Limb (tissue), 2 donors: ENCODE measurements around the gene NKAIN4.
"Not testable (repeated sequence)": the region's sequence is repeated elsewhere in the genome, so short reads cannot be mapped to it uniquely, and the experiment has no call there.

Experiments used
- DNase-seq, 2 donors: peaks; one replicate each; pipeline ENCODE4 v3.0.0-alpha.2; 2016; ENCODE audit errors: extremely low spot score in 2 of 2

Gene NKAIN4

GRCh38 chr20:63258781-63259180 lies 4.5 kb upstream of the NKAIN4 start:
- peak in 1 of 2 donors; percentile 45 for DNase-seq

- no peak for DNase-seq
Observed at GRCh38 chr20:63257629-63258028, 3.4 kb upstream of the NKAIN4 start.

GRCh38 chr20:63256954-63257353 lies 2.7 kb upstream of the NKAIN4 start:
- no peak for DNase-seq

GRCh38 chr20:63255931-63256704 lies 1.9 kb upstream of the NKAIN4 start:
- no peak for DNase-seq

- DNase-seq: no peak
Observed at GRCh38 chr20:63254606-63255384, 532 bp upstream of the NKAIN4 start.

GRCh38 chr20:63253438-63254231 lies 628 bp downstream of the NKAIN4 start:
- DNase-seq: peak; percentile 32 to 82

- DNase-seq: no peak
Observed at GRCh38 chr20:63253065-63253437, 1.2 kb downstream of the NKAIN4 start.

GRCh38 chr20:63252284-63252711 lies 2.0 kb downstream of the NKAIN4 start:
- no peak for DNase-seq

GRCh38 chr20:63251350-63251749 lies 2.9 kb downstream of the NKAIN4 start:
- not testable (repeated sequence) for DNase-seq

GRCh38 chr20:63249891-63250290 lies 4.4 kb downstream of the NKAIN4 start:
- no peak for DNase-seq

- no peak for DNase-seq
Observed at GRCh38 chr20:63248835-63249591, 5.2 kb downstream of the NKAIN4 start.

- no peak for DNase-seq
Observed at GRCh38 chr20:63247671-63248228, 6.5 kb downstream of the NKAIN4 start.

- DNase-seq: no peak
Observed at GRCh38 chr20:63246490-63247288, 7.6 kb downstream of the NKAIN4 start.

- no peak for DNase-seq
Observed at GRCh38 chr20:63244468-63244867, 9.8 kb downstream of the NKAIN4 start.

- no peak for DNase-seq
Observed at GRCh38 chr20:63243604-63244247, 10.5 kb downstream of the NKAIN4 start.

- DNase-seq: no peak
Observed at GRCh38 chr20:63242736-63243135, 11.5 kb downstream of the NKAIN4 start.

- no peak for DNase-seq
Observed at GRCh38 chr20:63241272-63241671, 13.0 kb downstream of the NKAIN4 start.

- no peak for DNase-seq
Observed at GRCh38 chr20:63240004-63240403, 14.3 kb downstream of the NKAIN4 start.

GRCh38 chr20:63239431-63239830 lies 14.8 kb downstream of the NKAIN4 start:
- DNase-seq: no peak
